Mesothelial cell of epicardium (in vitro differentiated cells): ENCODE data around the gene ATXN2L. TPM values are rescaled to one million over a fixed set of nuclear protein-coding genes. Genes with fewer than 3 reads are reported as not detected.

Source experiments
- microRNA-seq: library from miRNA; unstranded; fragments of <30 nt; microRNA quantifications from one replicate; pipeline ENCODE4 v1.2.0, GENCODE V29; 2021; ENCODE audit warnings: inconsistent platforms, mixed read lengths
- total RNA-seq: library from RNA; stranded (reverse); gene quantifications from 3 replicates; pipeline ENCODE4 v1.2.1, GENCODE V29; 2021

The ATXN2L gene
- total RNA-seq, 1 donor from 2014 or later, result 230 TPM

Small RNA genes within 50 kb of the gene (microRNA-seq; reads per million reads assigned to microRNA genes)
- not detected for gene MIR4721

Other genes with a start within 250 kb of the ATXN2L start
- gene SULT1A2, start 225.9 kb upstream of the ATXN2L start, total RNA-seq, result 0.75 to 0.98 TPM (median 0.90 TPM) in 3 replicates
- 8.3 to 9.9 TPM (median 9.7 TPM) in 3 replicates for gene SULT1A1, start 213.0 kb upstream of the ATXN2L start, total RNA-seq
- gene NPIPB8, start 184.9 kb upstream of the ATXN2L start, total RNA-seq, result 0.16 to 1.2 TPM (median 0.49 TPM) in 3 replicates
- 660 to 710 TPM (median 685 TPM) in 3 replicates for gene EIF3C, start 111.5 kb upstream of the ATXN2L start, total RNA-seq
- 3.6 to 5.2 TPM (median 4.3 TPM) in 3 replicates for gene NPIPB9, start 71.2 kb upstream of the ATXN2L start, total RNA-seq
- 122 to 134 TPM (median 127 TPM) in 3 replicates for gene TUFM, start 23.3 kb downstream of the ATXN2L start, total RNA-seq
- gene SH2B1, start 40.8 kb downstream of the ATXN2L start, total RNA-seq, result 73.9 to 78.5 TPM (median 76.8 TPM) in 3 replicates
- 2.9 to 3.6 TPM (median 3.0 TPM) in 3 replicates for gene ATP2A1, start 55.5 kb downstream of the ATXN2L start, total RNA-seq
- 26.8 to 30.1 TPM (median 29.7 TPM) in 3 replicates for gene RABEP2, start 102.2 kb downstream of the ATXN2L start, total RNA-seq
- not detected in 3 replicates for gene CD19, start 109.0 kb downstream of the ATXN2L start, total RNA-seq
- 48.6 to 58.2 TPM (median 48.7 TPM) in 3 replicates for gene NFATC2IP, start 127.9 kb downstream of the ATXN2L start, total RNA-seq
- 44.5 to 45.9 TPM (median 44.5 TPM) in 3 replicates for gene SPNS1, start 151.8 kb downstream of the ATXN2L start, total RNA-seq
- gene LAT, start 162.1 kb downstream of the ATXN2L start, total RNA-seq, result 6.3 to 7.9 TPM (median 6.5 TPM) in 3 replicates